HEK293T (cell line): ENCODE results near the gene RAB27B.
"Not testable (repeated sequence)": the region's sequence is repeated elsewhere in the genome, so short reads cannot be mapped to it uniquely, and the experiment has no call there.

Experiments used
- CTCF ChIA-PET: fragments of 350-600 bp; formaldehyde crosslinking; extraction: SDS; loops from one replicate; lab custom pipeline; 2021; ENCODE audit warnings: antibody characterized with exemption, inconsistent platforms; lab: Yijun Ruan, JAX
- POLR2A ChIA-PET: fragments of 350-600 bp; formaldehyde crosslinking; extraction: SDS; loops from one replicate; lab custom pipeline; 2020; ENCODE audit warnings: antibody characterized with exemption, inconsistent platforms; lab: Yijun Ruan, JAX
- DNase-seq: peaks from one replicate; pipeline ENCODE4 v3.0.0; 2012; ENCODE audit warnings: mixed read lengths; ENCODE audit errors: extremely low spot score
- ARNT ChIP-seq: fragments of 450-650 bp; IDR thresholded peaks from 2 replicates; pipeline ENCODE4 v1.6.1; 2017; ENCODE audit warnings: mild to moderate bottlenecking
- BHLHE40 ChIP-seq: fragments of 450-650 bp; IDR thresholded peaks from 2 replicates; pipeline ENCODE4 v1.6.1; 2016; ENCODE audit warnings: mild to moderate bottlenecking, moderate library complexity, borderline replicate concordance
- CTBP1 ChIP-seq: fragments of 450-650 bp; IDR thresholded peaks from 2 replicates; pipeline ENCODE4 v1.6.1; 2016; ENCODE audit warnings: borderline replicate concordance
- ELF4 ChIP-seq: fragments of 450-650 bp; IDR thresholded peaks from 2 replicates; pipeline ENCODE4 v1.6.1; 2017; ENCODE audit warnings: antibody characterized with exemption
- FOXA1 ChIP-seq: fragments of 450-650 bp; IDR thresholded peaks from 2 replicates; pipeline ENCODE4 v1.6.1; 2016; ENCODE audit warnings: mild to moderate bottlenecking
- FOXK2 ChIP-seq: fragments of 450-650 bp; IDR thresholded peaks from 2 replicates; pipeline ENCODE4 v1.6.1; 2016; ENCODE audit warnings: mild to moderate bottlenecking
- FOXM1 ChIP-seq: fragments of 450-650 bp; IDR thresholded peaks from 2 replicates; pipeline ENCODE4 v1.6.1; 2017; ENCODE audit warnings: mild to moderate bottlenecking, borderline replicate concordance
- HDGF ChIP-seq: fragments of 450-650 bp; IDR thresholded peaks from 2 replicates; pipeline ENCODE4 v1.6.1; 2017; ENCODE audit warnings: antibody characterized with exemption, borderline replicate concordance
- L3MBTL2 ChIP-seq: fragments of 450-650 bp; conservative IDR thresholded peaks from 2 replicates; pipeline ENCODE4 v1.6.1; 2016; ENCODE audit warnings: mild to moderate bottlenecking
- LEF1 ChIP-seq: fragments of 450-650 bp; IDR thresholded peaks from 2 replicates; pipeline ENCODE4 v1.6.1; 2017; ENCODE audit warnings: mild to moderate bottlenecking, borderline replicate concordance
- NFRKB ChIP-seq: fragments of 450-650 bp; IDR thresholded peaks from 2 replicates; pipeline ENCODE4 v1.6.1; 2016; ENCODE audit warnings: mild to moderate bottlenecking, moderate library complexity
- SP1 ChIP-seq: fragments of 450-650 bp; IDR thresholded peaks from 2 replicates; pipeline ENCODE4 v1.6.1; 2017
- SUZ12 ChIP-seq: fragments of 450-650 bp; IDR thresholded peaks from 2 replicates; pipeline ENCODE4 v1.6.1; 2016; ENCODE audit warnings: mild to moderate bottlenecking
- TARDBP ChIP-seq: fragments of 450-650 bp; IDR thresholded peaks from 2 replicates; pipeline ENCODE4 v1.6.1; 2016
- ZNF384 ChIP-seq: fragments of 450-650 bp; IDR thresholded peaks from 2 replicates; pipeline ENCODE4 v1.6.1; 2016
- TF ChIP-seq, protein P1 (sequence below): fragments of 450-650 bp; IDR thresholded peaks from 2 replicates; pipeline ENCODE4 v1.6.1; 2016

RAB27B gene

DNA sequence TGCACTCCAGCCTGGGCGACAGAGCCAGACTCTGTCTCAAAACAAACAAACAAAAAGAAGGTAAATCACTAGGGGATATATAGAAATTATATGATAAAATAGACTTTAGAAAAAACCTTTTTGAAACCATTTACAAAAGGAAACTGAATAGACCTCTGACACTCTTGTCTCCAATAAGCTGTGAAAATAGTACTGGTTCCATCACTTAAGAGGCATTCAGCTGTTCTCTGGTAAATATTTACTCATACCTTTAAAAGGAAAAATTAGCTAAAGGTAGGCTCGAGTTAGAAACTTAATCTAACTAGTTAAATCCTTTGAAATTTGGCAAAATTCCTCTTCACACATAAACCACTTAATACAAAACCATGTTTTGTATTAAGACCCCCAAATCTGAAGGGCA lies 21.4 kb downstream of the RAB27B start:
- ChIA-PET POLR2A (no interaction called here), CTCF (no interaction called here)
- DNase-seq, result no peak
- no peak for TF ChIP-seq SP1
- TF ChIP-seq L3MBTL2, result no peak
- TF ChIP-seq FOXM1, result no peak
- TF ChIP-seq, protein P1, sequence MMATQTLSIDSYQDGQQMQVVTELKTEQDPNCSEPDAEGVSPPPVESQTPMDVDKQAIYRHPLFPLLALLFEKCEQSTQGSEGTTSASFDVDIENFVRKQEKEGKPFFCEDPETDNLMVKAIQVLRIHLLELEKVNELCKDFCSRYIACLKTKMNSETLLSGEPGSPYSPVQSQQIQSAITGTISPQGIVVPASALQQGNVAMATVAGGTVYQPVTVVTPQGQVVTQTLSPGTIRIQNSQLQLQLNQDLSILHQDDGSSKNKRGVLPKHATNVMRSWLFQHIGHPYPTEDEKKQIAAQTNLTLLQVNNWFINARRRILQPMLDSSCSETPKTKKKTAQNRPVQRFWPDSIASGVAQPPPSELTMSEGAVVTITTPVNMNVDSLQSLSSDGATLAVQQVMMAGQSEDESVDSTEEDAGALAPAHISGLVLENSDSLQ, result no peak
- TF ChIP-seq HDGF, result no peak
- no peak for TF ChIP-seq ELF4
- no peak for TF ChIP-seq CTBP1
- TF ChIP-seq FOXA1, result no peak
- TF ChIP-seq TARDBP, result no peak
- no peak for TF ChIP-seq BHLHE40
- TF ChIP-seq ARNT, result no peak
- TF ChIP-seq SUZ12, result no peak
- no peak for TF ChIP-seq FOXK2

DNA sequence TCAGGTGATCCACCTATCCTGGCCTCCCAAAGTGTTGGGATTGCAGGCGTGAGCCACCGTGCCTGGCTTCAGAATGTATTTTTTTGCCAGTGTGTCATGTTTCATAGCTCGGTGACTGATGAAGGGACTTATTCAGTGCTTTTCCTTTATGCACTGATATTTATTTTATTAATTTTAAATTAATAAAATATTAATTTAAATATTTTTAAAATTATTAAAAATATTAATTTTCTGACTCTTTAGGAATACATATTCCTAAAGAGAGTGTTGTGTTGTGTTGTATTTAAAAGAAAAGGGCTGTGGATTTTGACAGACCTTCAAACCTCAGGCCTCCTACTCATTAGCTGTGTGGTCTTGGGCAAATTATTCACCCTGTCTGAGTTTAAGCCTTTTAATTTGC lies 22.3 kb downstream of the RAB27B start:
- ChIA-PET POLR2A (no interaction called here), CTCF (no interaction called here)
- no peak for DNase-seq
- TF ChIP-seq BHLHE40, result no peak
- TF ChIP-seq ZNF384, result no peak
- TF ChIP-seq NFRKB, result no peak
- TF ChIP-seq SUZ12, result no peak
- TF ChIP-seq FOXM1, result no peak
- no peak for TF ChIP-seq TARDBP
- TF ChIP-seq LEF1, result no peak
- TF ChIP-seq, protein P1, result no peak
- no peak for TF ChIP-seq FOXK2
- TF ChIP-seq CTBP1, result no peak
- no peak for TF ChIP-seq L3MBTL2
- TF ChIP-seq SP1, result no peak
- no peak for TF ChIP-seq ELF4
- TF ChIP-seq HDGF, result no peak
- TF ChIP-seq ARNT, result no peak
- TF ChIP-seq FOXA1, result no peak

DNA sequence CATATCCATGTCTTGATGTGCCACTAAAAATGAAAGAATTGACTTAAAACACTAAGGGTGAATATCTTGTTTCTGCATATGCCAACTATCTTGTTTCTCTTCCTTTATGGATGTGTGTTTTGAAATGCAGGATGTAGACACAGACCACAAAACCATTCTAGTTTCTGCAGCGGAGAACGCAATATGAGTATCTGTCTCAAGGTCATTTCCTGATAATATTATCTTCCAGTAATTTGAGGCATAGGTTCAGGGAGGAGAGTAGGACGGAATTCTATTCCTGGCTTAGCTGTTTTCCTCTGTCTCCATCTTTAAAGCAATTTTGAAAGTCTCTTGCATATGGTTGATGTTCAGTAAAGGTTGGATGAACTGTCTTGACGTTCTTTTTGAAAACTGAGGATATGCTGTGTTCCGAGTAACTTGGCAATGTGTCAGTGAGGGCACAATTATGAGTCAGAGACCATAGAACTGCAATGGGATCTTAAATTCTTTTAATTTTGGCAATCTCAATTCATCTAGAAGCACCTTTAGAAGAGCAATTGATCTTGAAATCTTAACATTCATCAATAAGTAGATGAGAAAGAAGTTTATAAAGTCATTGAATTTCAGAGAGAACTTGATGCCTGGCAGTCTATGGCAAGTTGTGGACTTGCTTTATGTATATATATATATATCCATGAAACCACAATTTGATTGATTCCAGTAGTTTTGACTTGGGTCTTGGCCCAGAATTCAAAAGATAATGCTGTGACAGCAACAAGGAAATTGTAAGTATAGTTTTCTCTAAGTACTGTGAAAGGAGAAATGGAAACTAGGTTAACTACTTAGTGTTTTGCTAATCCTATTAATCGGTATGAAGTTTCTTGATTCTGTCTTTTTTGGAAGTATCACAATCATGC lies 24.8 kb downstream of the RAB27B start:
- CTCF ChIA-PET, result interaction anchor here (0.6 kb wide), 1 partner anchor 422 kb away, joined by 3 read pairs; no protein-coding TSS in a partner anchor
- POLR2A ChIA-PET, result no interaction called here
- TF ChIP-seq, protein P1, result no peak
- no peak for TF ChIP-seq FOXK2
- no peak for DNase-seq

DNA sequence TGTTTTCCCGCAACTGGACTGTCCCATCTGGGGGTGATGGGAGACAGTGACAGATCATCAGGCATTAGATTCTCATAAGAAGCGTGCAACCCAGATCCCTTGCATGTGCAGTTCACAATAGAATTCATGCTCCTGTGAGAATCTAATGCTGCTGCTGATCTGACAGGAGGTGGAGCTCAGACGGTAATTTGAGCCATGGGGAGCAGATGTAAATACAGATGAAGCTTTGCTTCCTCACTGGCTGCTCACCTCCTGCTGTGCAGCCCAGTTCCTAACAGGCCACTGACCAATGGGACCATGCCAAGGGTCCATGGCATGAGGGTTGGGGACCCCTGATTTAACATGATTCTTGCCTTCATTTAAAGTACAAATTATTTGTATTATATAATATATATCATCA lies 26.8 kb downstream of the RAB27B start:
- DNase-seq, CTCF ChIA-PET: not testable (repeated sequence)
- POLR2A ChIA-PET, result interaction anchor here (0.5 kb wide), 1 partner anchor 68 kb away, joined by 4 read pairs; no protein-coding TSS in a partner anchor

DNA sequence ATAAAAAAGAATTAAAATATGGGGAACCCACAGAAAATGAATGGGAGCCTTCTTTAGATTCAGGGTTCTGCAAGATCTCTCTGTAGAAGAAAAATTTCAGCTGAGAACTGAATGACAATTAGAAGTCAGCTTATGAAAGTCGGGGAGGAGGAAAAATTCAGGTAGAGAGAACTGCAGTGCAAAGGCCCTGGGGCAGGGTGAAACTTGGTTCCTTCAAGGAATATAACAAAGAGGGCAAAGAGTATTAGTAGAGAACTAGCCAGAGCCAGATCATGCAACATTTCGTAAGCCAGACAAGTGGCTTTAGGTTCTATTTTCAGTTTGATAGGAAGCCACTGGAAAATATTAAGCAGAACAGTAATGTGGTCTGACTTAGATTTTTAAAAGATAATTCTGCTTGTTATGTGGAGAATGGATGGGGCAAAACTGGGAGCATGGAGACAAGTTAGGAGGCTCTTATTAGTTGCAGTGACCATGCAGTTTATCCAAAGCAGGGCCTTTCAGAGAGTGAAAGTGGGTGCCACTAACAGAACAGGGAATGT lies 27.9 kb downstream of the RAB27B start:
- no peak for DNase-seq
- ChIA-PET CTCF (no interaction called here), POLR2A (no interaction called here)
- TF ChIP-seq BHLHE40 (no peak), HDGF (no peak), FOXA1 (no peak), ZNF384 (no peak), CTBP1 (no peak), SUZ12 (no peak), FOXM1 (no peak), L3MBTL2 (no peak), SP1 (no peak), NFRKB (no peak), FOXK2 (no peak), TARDBP (no peak), ARNT (no peak), ELF4 (no peak), LEF1 (no peak)
- TF ChIP-seq, protein P1, result no peak

DNA sequence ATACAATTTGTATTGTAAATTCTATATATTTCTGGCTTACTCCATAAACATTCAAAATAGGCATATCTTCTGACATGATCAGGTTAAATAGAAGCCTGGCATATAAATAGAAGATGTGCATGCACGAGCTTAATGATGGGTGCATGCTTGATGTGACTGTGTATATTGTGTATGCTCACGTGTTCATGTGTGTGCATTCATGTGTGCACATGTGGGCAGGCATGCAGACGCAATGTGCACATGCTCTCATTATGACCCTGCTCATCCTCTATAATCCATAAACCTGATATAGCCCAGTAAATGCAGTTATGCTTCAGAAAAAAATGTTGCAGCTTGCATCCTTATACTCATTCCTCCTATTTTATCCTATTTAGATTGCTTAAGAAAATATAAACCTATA lies 29.2 kb downstream of the RAB27B start:
- POLR2A ChIA-PET, result no interaction called here
- CTCF ChIA-PET, result interaction anchor here (0.5 kb wide), 1 partner anchor 253 kb away, joined by 3 read pairs; no protein-coding TSS in a partner anchor
- no peak for DNase-seq
- no peak for TF ChIP-seq SUZ12
- TF ChIP-seq CTBP1, result no peak
- no peak for TF ChIP-seq HDGF
- no peak for TF ChIP-seq BHLHE40
- TF ChIP-seq ARNT, result no peak
- no peak for TF ChIP-seq FOXM1
- TF ChIP-seq ELF4, result no peak
- TF ChIP-seq, protein P1, result no peak
- TF ChIP-seq LEF1, result no peak
- no peak for TF ChIP-seq L3MBTL2
- TF ChIP-seq TARDBP, result no peak
- no peak for TF ChIP-seq FOXK2
- TF ChIP-seq NFRKB, result no peak
- TF ChIP-seq ZNF384, result no peak
